GF-D8 (cell line): ENCODE measurements around the gene PDZRN3.

Experiments
- DNase-seq: peaks from one replicate; lab custom pipeline; 2025; lab: John Stamatoyannopoulos, UW

Gene PDZRN3

GRCh38 chr3:73415118-73415517, 209.6 kb downstream of the PDZRN3 start:
- no peak for DNase-seq

DNA sequence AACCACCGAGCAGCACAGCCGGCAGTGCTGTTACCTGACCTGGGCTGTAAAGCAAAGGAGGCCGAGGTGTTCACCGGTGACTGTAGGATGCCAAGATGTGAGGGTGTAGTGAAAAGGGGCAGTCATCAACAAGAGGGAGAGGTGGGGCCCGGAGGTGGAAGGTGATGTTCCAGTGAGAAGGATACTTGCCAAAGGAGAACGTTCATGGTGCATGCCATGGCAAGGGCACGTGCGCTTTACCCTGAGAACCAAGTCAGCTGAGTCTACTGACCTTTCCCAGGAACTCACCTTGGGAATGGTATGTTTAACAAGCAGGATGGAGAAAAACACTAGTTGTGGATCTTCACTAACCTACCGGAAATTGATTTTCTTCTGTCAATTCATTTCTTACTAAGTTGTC, 211.1 kb downstream of the PDZRN3 start:
- no peak for DNase-seq

- DNase-seq, result no peak
Measured at GRCh38 chr3:73411993-73412392, 212.7 kb downstream of the PDZRN3 start.

- no peak for DNase-seq
Measured at GRCh38 chr3:73411545-73411944, 213.2 kb downstream of the PDZRN3 start.

DNA sequence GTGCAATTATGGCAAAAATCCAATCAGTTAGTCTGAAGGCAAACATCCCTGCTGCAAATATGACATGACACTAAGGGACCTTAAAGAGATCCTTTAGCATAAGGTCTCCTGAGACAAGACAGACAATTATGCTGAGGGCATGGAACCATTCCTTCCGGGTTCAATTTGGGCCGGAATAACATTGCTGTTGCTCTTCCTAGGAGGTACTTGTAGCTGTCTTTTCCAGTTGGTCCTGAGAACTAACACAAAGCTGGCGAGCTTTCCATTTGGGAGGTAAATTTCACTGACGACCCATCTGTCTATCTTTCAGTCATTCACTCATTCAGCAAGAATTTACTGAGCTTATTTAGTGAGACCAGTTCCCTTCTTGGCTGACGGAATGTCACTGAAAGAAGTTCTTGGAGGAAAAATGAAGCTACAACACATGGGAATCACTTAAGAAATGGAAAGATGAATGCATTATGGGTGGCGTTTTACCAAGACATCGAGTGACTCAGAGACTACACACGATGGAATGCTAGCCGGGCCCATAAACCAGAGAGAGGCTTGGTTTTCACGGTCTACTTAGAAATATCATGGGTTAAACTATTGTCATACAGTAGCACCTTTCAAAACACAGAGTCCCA, 215.5 kb downstream of the PDZRN3 start:
- no peak for DNase-seq

DNA sequence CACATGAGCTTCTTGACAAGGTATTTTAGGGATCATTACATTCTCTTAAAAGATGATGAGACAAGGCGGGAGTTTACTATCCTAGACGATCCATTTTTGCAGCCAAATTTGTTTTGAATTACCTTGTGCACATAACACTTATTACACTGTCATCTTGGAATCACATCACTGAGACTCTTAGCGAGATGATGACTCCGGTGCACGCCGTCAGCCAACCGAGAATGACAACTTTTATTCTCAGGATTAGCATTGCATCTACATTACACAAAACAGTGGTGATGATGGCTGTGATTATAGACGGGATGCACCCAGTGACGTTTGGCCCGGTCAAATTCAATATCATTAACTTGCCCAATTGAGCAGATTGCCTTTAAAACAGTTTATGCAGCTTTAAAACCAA, 216.1 kb downstream of the PDZRN3 start:
- DNase-seq, result no peak

- no peak for DNase-seq
Measured at GRCh38 chr3:73407577-73407976, 217.2 kb downstream of the PDZRN3 start.

DNA sequence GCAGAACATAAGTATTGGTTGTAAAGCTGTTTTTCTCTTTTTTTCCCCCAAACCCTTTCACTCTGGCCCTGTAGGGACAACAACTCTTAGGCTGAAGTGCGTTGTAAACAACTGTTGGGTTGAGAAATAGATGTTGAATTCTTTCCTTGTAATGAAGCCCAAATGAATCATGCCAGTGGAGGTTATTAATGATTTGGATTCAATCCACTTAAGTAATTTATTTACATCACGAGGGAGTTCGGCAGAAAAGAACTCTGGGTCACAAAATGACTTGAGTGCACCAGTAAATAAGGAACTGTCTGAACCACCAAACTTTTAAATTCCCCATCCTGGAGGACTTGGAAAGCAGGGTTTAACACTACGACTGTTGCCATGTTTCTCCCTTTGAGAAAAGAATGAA, 218.9 kb downstream of the PDZRN3 start:
- no peak for DNase-seq

- DNase-seq, result no peak
Measured at GRCh38 chr3:73405000-73405399, 219.7 kb downstream of the PDZRN3 start.

DNA sequence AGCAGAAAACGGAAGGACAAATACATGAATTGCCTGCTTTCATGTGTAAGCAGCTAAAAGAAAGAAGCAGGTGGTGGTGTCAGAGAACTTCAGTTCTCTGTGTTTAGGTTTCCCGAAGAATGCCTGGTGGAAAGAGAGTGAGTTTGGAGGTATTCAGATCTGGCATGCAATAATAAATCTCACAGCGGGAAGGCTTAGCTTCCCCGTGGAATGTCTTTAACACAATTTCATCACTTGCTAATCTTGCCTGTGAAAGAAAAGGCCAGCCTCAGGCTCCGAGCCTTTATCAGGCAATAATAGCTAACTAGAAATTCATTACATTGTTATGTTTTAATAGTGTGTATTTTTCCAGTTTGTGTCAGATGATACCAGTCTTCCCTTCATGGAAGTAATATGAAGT, 220.3 kb downstream of the PDZRN3 start:
- no peak for DNase-seq

GRCh38 chr3:73403444-73403843, 221.3 kb downstream of the PDZRN3 start:
- DNase-seq, result no peak

DNA sequence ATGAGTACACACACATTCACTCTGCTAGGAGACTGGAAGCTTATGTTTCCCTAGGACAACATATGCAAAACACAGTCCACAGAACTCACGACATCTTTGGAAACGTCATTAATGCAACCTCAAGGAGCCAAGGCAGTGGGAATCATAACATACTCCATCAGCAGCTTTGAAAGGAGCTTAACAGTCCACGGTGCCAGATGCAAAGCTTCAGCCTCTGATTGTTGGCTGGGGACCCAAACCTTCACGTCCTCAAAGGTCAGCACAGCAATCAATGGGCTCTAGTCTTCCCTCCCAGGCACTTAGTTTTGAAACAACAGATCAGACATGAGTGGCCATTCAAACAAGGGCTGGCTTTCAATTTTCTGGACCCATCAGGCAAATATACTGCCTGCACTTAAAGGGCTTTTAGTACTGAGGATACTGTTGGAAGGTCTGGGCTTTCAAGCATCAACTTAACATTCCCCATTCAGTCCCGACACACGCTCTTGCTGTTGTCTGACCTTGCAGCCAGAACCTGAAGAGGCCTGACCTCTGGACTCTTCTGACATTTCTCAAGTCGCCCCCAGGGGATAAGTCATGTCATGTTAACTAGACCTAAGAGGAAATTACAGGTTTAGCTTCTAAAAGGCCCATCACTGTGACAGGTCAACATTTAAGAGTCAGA, 223.0 kb downstream of the PDZRN3 start:
- DNase-seq, result no peak

GRCh38 chr3:73401059-73401458, 223.7 kb downstream of the PDZRN3 start:
- DNase-seq, result no peak

DNA sequence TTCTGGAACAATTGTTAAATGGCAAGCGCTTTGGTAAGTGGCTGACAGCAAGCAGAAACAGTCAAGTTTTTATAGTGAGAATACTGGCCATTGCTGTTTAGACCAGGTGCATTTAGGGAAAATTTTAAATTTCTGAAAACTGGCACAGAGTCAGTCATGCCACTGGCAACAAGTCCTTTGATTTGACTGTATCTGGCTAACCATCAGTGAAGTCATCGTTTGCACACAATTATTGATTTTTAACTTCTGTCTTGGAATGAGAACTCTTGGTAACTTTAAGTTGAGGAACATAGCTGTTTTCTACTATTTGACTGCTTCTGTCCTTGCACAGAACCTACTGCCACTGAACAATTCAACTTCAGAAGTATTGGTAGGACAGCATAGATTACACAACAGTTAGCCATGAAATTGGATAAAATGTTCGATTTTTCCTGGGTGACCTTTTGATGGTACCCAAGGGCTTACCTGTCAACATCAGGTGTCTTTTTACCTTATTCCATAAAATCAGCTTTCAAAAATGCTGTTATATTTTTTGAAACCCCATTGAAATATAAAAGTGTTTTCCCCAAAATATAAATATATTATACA, 225.0 kb downstream of the PDZRN3 start:
- DNase-seq, result no peak

DNA sequence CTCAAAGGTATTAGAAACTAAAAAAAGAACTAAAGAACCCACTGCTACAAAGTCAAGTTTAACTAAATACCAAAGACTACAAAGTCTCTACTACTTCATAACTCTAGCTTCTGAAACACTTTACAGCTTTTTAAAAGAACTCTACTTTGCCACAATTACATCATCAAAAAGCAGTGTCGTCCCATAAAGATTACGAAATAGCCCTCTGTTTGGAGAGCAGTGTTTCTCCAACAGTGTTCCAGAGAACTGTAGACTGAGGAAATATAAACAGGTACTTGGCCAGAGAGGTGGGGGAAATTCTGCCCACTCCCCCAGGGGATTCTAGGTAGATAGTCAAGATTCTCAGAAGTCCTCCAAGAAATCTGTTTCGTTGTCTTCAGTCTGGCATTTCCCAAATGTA, 225.6 kb downstream of the PDZRN3 start:
- no peak for DNase-seq

DNA sequence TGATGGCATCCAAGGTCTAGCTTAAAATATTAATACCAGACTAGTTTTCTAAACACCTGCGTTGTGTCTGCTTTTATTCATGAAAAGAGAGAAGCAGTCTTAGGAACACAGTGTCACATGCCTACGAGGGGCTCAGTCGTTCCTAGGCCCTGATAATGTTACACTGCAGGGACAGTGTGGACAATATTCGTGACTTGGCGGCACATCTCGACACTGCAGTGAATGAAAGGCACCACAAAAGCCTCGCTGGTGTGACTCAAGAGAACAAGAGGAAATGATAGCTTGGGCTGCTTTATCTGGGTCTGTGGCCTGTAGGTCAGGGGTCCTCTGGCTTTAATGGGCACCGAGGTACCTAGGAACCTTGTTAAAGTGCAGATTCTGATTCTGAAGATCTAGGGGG, 226.7 kb downstream of the PDZRN3 start:
- DNase-seq, result no peak

DNA sequence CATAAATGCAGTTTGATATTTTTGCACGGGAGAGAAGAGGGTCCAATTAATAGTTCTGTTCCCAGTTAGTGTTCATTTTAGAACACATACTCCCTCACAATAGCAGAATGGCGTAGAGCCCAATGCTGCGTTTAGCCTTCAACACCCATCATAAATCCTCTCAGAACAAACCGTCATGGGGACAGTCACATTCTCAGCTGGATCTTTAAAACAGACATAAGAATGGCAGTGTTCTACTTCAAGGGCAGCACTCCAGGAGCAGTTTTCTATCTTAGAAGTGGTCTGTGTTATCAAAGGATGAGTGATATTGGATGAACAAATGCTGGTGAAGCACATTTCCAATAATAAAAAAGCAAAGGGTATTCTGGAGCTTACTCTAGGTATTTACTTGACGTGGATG, 230.5 kb downstream of the PDZRN3 start:
- DNase-seq, result no peak

DNA sequence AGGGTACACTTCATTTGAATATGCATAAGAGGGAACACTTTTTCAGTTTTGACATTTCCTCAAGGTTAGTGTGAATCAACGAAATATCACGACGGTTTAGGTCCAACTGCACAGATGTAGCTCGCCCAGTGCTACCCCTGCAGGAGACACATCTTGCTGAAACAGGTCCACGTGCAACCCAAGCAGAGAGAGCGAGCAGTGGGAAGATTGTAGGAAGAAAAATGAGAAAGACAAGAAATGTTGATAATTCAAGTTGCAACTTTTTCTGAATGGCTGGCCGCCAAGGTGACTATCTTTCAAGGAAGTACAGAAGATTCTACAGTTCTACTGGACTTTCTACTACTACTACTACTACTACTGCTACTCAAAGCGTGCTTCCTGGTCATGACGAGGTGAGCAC, 231.7 kb downstream of the PDZRN3 start:
- DNase-seq, result no peak

DNA sequence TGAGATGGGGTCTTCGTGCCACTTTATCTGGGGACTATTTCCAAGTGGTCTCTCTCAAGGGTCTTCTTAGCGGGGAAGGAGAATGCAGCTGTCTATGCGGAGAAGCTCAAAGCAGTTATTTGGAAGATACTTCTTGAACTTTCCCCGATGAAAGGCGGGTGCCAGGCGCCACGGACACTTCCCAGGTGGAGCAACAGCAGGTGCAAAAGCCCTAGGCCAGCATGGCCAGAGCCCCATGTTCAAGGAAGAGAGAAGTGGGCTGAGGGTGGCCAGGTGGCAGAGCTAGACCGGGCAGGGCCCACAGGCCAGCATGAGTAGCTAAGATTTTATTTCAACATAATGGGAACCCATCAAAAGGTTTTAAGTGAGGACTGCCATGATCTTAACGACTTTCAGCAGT, 232.8 kb downstream of the PDZRN3 start:
- no peak for DNase-seq

DNA sequence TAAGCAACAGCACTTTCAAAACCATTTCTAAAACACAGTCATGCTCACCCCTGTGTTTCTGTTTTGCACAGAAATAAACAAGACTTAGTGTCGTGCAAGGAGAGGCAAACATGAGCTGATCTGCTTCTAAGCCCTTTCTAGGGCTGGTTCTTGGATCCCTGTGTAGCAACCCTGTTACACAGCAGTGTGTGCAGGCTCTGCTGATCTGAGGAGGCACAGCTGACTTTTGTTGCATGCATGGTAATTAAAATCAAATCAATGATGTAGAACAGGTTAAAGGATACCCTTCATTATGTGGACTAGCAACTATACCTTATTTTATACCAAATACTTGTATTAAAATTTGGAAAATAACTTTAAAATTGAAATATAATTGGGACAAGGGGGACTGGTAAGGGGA, 234.8 kb downstream of the PDZRN3 start:
- no peak for DNase-seq

DNA sequence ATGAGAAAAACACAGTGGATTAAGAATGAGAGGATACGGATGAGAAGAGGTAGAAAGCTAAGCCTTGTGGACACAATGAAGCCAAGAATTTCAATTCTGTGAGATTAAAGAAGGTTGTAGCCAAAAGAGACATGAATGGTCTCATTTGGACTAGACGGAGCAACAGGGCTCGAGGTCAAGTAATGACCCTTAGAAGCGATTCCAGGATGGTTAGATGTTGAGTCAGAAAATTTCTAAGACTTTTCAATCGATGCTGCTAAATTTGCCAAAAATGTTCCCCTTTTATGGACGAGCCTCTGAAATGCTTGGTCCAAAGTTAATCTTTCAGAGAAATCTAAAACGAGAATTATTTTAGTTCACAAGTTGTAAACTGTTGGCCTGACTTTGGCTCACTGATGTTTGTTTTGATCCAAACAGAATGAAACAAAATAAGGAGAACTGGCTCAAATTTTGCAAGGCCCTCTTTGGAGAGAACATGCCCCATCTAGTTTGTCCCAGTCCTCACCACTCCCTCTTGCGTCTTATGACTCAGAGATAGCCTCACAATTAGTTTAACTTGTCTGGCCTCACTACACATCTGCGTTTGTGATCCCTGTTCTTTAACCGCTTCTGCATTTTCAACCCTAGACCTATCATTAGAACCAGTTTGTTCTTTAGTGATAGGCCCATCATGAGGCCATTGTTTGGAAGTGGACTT, 235.5 kb downstream of the PDZRN3 start:
- no peak for DNase-seq

DNA sequence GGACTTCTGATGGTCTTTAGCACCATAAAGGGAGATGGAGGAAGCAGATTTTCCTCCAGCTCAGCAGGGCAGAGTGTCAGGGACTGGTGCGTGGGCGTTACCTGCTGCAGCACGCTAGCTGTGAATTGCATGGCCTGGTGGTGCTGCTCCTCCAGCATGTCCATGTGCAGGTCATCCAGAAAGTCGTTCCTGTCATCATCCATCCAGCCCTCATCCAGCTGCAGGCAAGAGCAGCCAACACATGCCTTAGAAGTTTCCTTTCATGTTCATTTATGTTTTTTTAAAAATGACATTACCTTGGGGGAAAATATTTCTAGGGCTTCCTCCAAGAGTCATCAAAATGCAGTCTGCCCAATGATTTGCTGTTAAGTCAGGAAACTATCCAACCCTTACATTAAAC, 239.2 kb downstream of the PDZRN3 start:
- DNase-seq, result no peak
